ENCODE data around the gene CDADC1. TPM values are rescaled to one million over a fixed set of nuclear protein-coding genes. Genes with fewer than 3 reads are reported as not detected.
A peak's percentile ranks its signal among the peaks of the same experiment; 100 is the strongest.

The CDADC1 gene
- total and polyA plus RNA-seq, 2 of the 13 experiments (the other 11 are each of a cell fraction or from before 2014, with no cell fraction given), result 2.4 to 9.0 TPM

DNA sequence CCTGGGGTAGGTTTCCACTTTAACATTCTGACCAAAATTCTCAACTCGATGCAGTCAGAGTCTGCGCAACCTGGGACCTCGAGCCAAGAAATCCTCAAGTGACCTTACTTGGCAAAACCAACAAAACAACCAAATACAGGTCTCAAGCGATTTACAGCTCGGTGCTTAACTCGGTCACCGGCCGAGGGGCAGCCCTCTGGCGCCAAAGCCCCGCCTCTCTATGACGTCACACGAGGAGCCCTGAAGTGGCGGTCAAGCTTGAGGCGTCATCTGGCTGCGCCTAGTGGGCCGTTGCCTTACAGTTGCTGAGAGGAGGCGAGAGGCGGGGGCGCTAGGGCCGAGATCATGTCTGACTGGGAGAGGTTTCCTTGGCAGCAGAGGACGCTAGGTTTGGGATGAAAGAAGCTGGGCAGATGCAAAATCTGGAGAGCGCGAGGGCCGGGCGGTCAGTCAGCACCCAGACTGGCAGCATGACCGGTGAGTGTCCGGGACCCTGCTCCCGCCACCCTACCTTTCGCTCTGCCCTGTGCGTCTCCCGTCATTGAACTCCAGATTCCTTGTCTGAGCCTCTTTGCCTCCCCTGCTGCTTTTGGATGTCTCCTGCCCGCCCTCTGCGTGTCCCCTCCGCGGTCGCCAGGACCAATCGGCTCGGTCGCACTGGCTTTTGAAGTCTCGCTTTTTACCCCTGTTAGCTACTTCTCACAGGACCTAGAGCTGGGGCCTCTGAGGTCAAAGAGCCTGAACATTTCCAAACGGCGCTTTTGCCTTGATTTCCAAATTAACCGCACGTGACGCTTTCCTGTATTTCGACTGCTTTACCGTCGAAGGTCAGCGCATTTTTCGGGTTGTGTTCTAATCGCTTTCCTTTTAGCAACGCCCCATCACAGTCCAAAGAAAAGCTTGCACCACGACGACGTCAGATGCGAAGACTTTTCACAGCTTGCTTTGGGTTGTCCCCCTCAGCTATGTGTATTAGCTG is at the start of gene CDADC1 (continued):
- TF ChIP-seq MBD4 (IDR thresholded peaks at IDR 0.05; ENCODE audit: borderline replicate concordance, low read length), result no peak
- TF ChIP-seq GATA4 (IDR thresholded peaks at IDR 0.05; ENCODE audit: borderline replicate concordance, low read depth), result no peak; the same call in 1 of the 2 replicates
- no peak for TF ChIP-seq RBM39 (IDR thresholded peaks at IDR 0.05; ENCODE audit: low read depth, low read length, poor library complexity, severe bottlenecking)
- TF ChIP-seq ZNF260 (CRISPR knock-in tag; IDR thresholded peaks at IDR 0.05; ENCODE audit: borderline replicate concordance, low read depth), result no peak
- TF ChIP-seq, protein P1, sequence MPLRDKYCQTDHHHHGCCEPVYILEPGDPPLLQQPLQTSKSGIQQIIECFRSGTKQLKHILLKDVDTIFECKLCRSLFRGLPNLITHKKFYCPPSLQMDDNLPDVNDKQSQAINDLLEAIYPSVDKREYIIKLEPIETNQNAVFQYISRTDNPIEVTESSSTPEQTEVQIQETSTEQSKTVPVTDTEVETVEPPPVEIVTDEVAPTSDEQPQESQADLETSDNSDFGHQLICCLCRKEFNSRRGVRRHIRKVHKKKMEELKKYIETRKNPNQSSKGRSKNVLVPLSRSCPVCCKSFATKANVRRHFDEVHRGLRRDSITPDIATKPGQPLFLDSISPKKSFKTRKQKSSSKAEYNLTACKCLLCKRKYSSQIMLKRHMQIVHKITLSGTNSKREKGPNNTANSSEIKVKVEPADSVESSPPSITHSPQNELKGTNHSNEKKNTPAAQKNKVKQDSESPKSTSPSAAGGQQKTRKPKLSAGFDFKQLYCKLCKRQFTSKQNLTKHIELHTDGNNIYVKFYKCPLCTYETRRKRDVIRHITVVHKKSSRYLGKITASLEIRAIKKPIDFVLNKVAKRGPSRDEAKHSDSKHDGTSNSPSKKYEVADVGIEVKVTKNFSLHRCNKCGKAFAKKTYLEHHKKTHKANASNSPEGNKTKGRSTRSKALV (CRISPR knock-in tag; IDR thresholded peaks at IDR 0.05), result no peak
- TF ChIP-seq RFX1 (IDR thresholded peaks at IDR 0.05), result peak; percentile 76
- TF ChIP-seq, protein P2, sequence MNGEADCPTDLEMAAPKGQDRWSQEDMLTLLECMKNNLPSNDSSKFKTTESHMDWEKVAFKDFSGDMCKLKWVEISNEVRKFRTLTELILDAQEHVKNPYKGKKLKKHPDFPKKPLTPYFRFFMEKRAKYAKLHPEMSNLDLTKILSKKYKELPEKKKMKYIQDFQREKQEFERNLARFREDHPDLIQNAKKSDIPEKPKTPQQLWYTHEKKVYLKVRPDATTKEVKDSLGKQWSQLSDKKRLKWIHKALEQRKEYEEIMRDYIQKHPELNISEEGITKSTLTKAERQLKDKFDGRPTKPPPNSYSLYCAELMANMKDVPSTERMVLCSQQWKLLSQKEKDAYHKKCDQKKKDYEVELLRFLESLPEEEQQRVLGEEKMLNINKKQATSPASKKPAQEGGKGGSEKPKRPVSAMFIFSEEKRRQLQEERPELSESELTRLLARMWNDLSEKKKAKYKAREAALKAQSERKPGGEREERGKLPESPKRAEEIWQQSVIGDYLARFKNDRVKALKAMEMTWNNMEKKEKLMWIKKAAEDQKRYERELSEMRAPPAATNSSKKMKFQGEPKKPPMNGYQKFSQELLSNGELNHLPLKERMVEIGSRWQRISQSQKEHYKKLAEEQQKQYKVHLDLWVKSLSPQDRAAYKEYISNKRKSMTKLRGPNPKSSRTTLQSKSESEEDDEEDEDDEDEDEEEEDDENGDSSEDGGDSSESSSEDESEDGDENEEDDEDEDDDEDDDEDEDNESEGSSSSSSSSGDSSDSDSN (CRISPR knock-in tag; IDR thresholded peaks at IDR 0.05), result 0 out of 2 replicates have a peak, but pooled peaks have one; percentile 32
- no peak for TF ChIP-seq ZNF878 (CRISPR knock-in tag; IDR thresholded peaks at IDR 0.05)
- TF ChIP-seq KDM2A (CRISPR knock-in tag; IDR thresholded peaks at IDR 0.05; ENCODE audit: borderline replicate concordance, low read depth), result peak; percentile 88
- TF ChIP-seq, protein P3, sequence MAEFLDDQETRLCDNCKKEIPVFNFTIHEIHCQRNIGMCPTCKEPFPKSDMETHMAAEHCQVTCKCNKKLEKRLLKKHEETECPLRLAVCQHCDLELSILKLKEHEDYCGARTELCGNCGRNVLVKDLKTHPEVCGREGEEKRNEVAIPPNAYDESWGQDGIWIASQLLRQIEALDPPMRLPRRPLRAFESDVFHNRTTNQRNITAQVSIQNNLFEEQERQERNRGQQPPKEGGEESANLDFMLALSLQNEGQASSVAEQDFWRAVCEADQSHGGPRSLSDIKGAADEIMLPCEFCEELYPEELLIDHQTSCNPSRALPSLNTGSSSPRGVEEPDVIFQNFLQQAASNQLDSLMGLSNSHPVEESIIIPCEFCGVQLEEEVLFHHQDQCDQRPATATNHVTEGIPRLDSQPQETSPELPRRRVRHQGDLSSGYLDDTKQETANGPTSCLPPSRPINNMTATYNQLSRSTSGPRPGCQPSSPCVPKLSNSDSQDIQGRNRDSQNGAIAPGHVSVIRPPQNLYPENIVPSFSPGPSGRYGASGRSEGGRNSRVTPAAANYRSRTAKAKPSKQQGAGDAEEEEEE (CRISPR knock-in tag; IDR thresholded peaks at IDR 0.05; ENCODE audit: borderline replicate concordance), result no peak
- TF ChIP-seq ZNF713 (CRISPR knock-in tag; IDR thresholded peaks at IDR 0.05), result no peak
- TF ChIP-seq ZEB1 (IDR thresholded peaks at IDR 0.05; ENCODE audit: insufficient replicate concordance, low read depth), result no peak
- TF ChIP-seq, protein P4, sequence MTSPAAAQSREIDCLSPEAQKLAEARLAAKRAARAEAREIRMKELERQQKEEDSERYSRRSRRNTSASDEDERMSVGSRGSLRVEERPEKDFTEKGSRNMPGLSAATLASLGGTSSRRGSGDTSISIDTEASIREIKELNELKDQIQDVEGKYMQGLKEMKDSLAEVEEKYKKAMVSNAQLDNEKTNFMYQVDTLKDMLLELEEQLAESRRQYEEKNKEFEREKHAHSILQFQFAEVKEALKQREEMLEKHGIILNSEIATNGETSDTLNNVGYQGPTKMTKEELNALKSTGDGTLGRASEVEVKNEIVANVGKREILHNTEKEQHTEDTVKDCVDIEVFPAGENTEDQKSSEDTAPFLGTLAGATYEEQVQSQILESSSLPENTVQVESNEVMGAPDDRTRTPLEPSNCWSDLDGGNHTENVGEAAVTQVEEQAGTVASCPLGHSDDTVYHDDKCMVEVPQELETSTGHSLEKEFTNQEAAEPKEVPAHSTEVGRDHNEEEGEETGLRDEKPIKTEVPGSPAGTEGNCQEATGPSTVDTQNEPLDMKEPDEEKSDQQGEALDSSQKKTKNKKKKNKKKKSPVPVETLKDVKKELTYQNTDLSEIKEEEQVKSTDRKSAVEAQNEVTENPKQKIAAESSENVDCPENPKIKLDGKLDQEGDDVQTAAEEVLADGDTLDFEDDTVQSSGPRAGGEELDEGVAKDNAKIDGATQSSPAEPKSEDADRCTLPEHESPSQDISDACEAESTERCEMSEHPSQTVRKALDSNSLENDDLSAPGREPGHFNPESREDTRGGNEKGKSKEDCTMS (CRISPR knock-in tag; conservative IDR thresholded peaks at IDR 0.05), result no peak
- TF ChIP-seq ZFP37 (CRISPR knock-in tag; IDR thresholded peaks at IDR 0.05; ENCODE audit: borderline replicate concordance), result no peak
- TF ChIP-seq NFE2 (CRISPR knock-in tag; IDR thresholded peaks at IDR 0.05), result no peak
- TF ChIP-seq MIXL1 (CRISPR knock-in tag; IDR thresholded peaks at IDR 0.05), result no peak
- TF ChIP-seq NFYC (CRISPR knock-in tag; IDR thresholded peaks at IDR 0.05), result peak; percentile 40; the same call in 1 of the 2 replicates
- TF ChIP-seq MIER2 (CRISPR knock-in tag; IDR thresholded peaks at IDR 0.05), result peak; percentile 34; the same call in 1 of the 2 replicates
- no peak for TF ChIP-seq ZNF644 (CRISPR knock-in tag; IDR thresholded peaks at IDR 0.05; ENCODE audit: low read depth)
- no peak for TF ChIP-seq ZNF207 (IDR thresholded peaks at IDR 0.05; ENCODE audit: borderline replicate concordance)

All from HepG2 (cell line).